ENCODE measurements around the gene MGAT5B. TPM values are rescaled to one million over a fixed set of nuclear protein-coding genes. Genes with fewer than 3 reads are reported as not detected.
"Not testable (repeated sequence)": the region's sequence is repeated elsewhere in the genome, so short reads cannot be mapped to it uniquely, and the experiment has no call there.

The MGAT5B gene
- total and polyA plus RNA-seq, 2 of the 13 experiments (the other 11 are each of a cell fraction or from before 2014, with no cell fraction given) = 0.07 to 0.13 TPM

- ATAC-seq = no peak
Observed at GRCh38 chr17:76840884-76841775, 27.1 kb upstream of the MGAT5B start.

GRCh38 chr17:76841776-76842405, 26.3 kb upstream of the MGAT5B start:
- intact Hi-C loops (cut with micrococcal nuclease; ENCODE audit: unreplicated experiment) = no loop called here
- Histone ChIP-seq H3K27ac (ENCODE audit: extremely low read length, insufficient read depth, low read length) (no peak overlapping the region), H3K4me2 (ENCODE audit: low read depth, low read length) (no peak overlapping the region), H3K9ac (ENCODE audit: insufficient read depth, low read depth, low read length) (no peak overlapping the region), H3K4me3 (replicated peaks in 1 of 3; ENCODE audit: insufficient read depth in 1 of 3, low read depth in 2 of 3, low read length in 3 of 3) (no peak overlapping the region), H3K4me1 (ENCODE audit: insufficient read depth, low read length) (peaks cover 8% of the 10 kb centered on the region), H2AFZ (ENCODE audit: low read length) (no peak overlapping the region), H3K9me3 (ENCODE audit: low read length) (no peaks in the 10 kb centered on the region), H3K36me3 (replicated peaks in 1 of 2; ENCODE audit: control insufficient read depth in 1 of 2, insufficient read depth in 2 of 2, low read length in 2 of 2) (no peaks in the 10 kb centered on the region), H3K79me2 (ENCODE audit: insufficient read depth, low read length) (no peaks in the 10 kb centered on the region), H4K20me1 (ENCODE audit: insufficient read depth, low read length) (no peaks in the 10 kb centered on the region), H3K27me3 (ENCODE audit: control insufficient read depth in 1 of 2, insufficient read depth in 2 of 2, low read length in 2 of 2) (peaks cover 8 to 64% of the 10 kb centered on the region in 2 experiments; a peak in 4 of 5 replicates)
- no peak for FAIRE-seq
- CTCF ChIA-PET (ENCODE audit: low intra/inter-chr PET ratio, low total read pairs) = no interaction called here
- BruUV-seq (replicated peaks) = no TSS peak
- peak; percentile 51; the same call in 1 of the 2 replicates for TF ChIP-seq ZNF652 (CRISPR knock-in tag; IDR thresholded peaks at IDR 0.05; ENCODE audit: borderline replicate concordance, low read depth)
- no peak for TF ChIP-seq AGO2 (optimal IDR thresholded peaks at IDR 0.05; ENCODE audit: low read depth, low read length)
- no peak for TF ChIP-seq KAT7 (CRISPR knock-in tag; IDR thresholded peaks at IDR 0.05; ENCODE audit: borderline replicate concordance)
- POLR2A ChIA-PET = no interaction called here
- no peak for ATAC-seq
- in situ Hi-C loops (cut with HindIII; ENCODE audit: extremely low pct_ligation_motif_present, low pct_unique_long_range_greater_than_20kb) = no loop called here
- DNase-seq (ENCODE audit: low spot score) = no peak
- WGBS (ENCODE audit: low lambda C conversion rate) = 21% methylated on average over 10 of the region's 10 CpGs

More at GRCh38 chr17:76840884-76841775, 27.1 kb upstream of the MGAT5B start:
- no TSS peak for BruUV-seq (replicated peaks)
- CTCF ChIA-PET (ENCODE audit: low intra/inter-chr PET ratio, low total read pairs) = no interaction called here
- H3K27me3 ChIP-seq (ENCODE audit: control insufficient read depth in 1 of 2, insufficient read depth in 2 of 2, low read length in 2 of 2) = peaks cover 8 to 58% of the 10 kb centered on the region in 2 experiments; a peak in 4 of 5 replicates
- no peaks in the 10 kb centered on the region for H3K9me3 ChIP-seq (ENCODE audit: low read length)
- TF ChIP-seq PHB2 (IDR thresholded peaks at IDR 0.05; ENCODE audit: partially characterized antibody) (peak; percentile 30), MEIS1 (CRISPR knock-in tag; IDR thresholded peaks at IDR 0.05; ENCODE audit: borderline replicate concordance) (no peak), FOXA1 (IDR thresholded peaks at IDR 0.05) (0 out of 2 replicates have a peak, but pooled peaks have one; percentile 18), FOXA1 (CRISPR knock-in tag; IDR thresholded peaks at IDR 0.05) (no peak), EZH2 (conservative IDR thresholded peaks at IDR 0.05; ENCODE audit: low read depth, low read length) (peak; percentile 68; the same call in 1 of the 2 replicates), PHF8 (CRISPR knock-in tag; IDR thresholded peaks at IDR 0.05) (no peak)
- WGBS (ENCODE audit: low lambda C conversion rate) = 10% methylated on average over 8 of the region's 8 CpGs
- H3K4me1 ChIP-seq (ENCODE audit: insufficient read depth, low read length) = peaks cover 8% of the 10 kb centered on the region
- no peak overlapping the region for H3K9ac ChIP-seq (ENCODE audit: insufficient read depth, low read depth, low read length)
- POLR2A ChIA-PET = no interaction called here
- DNase-seq (ENCODE audit: low spot score) (no peak), FAIRE-seq (no peak)
- no peak overlapping the region for H3K27ac ChIP-seq (ENCODE audit: extremely low read length, insufficient read depth, low read length)
- no peak overlapping the region for H2AFZ ChIP-seq (ENCODE audit: low read length)
- H4K20me1 ChIP-seq (ENCODE audit: insufficient read depth, low read length) = no peaks in the 10 kb centered on the region
- no peaks in the 10 kb centered on the region for H3K36me3 ChIP-seq (replicated peaks in 1 of 2; ENCODE audit: control insufficient read depth in 1 of 2, insufficient read depth in 2 of 2, low read length in 2 of 2)
- H3K4me2 ChIP-seq (ENCODE audit: low read depth, low read length) = no peak overlapping the region
- intact Hi-C loops (cut with micrococcal nuclease; ENCODE audit: unreplicated experiment) = no loop called here
- no peaks in the 10 kb centered on the region for H3K79me2 ChIP-seq (ENCODE audit: insufficient read depth, low read length)
- in situ Hi-C loops (cut with HindIII; ENCODE audit: extremely low pct_ligation_motif_present, low pct_unique_long_range_greater_than_20kb) = no loop called here
- H3K4me3 ChIP-seq (replicated peaks in 1 of 3; ENCODE audit: insufficient read depth in 1 of 3, low read depth in 2 of 3, low read length in 3 of 3) = no peak overlapping the region

GRCh38 chr17:76843068-76843467, 25.1 kb upstream of the MGAT5B start:
- H2AFZ ChIP-seq (ENCODE audit: low read length); ATAC-seq; H4K20me1 ChIP-seq (ENCODE audit: insufficient read depth, low read length); H3K27ac ChIP-seq (ENCODE audit: extremely low read length, insufficient read depth, low read length); H3K4me2 ChIP-seq (ENCODE audit: low read depth, low read length); H3K9ac ChIP-seq (ENCODE audit: insufficient read depth, low read depth, low read length); H3K79me2 ChIP-seq (ENCODE audit: insufficient read depth, low read length); BruUV-seq (replicated peaks); intact Hi-C loops (cut with micrococcal nuclease; ENCODE audit: unreplicated experiment); FAIRE-seq; in situ Hi-C loops (cut with HindIII; ENCODE audit: extremely low pct_ligation_motif_present, low pct_unique_long_range_greater_than_20kb); CTCF ChIA-PET (ENCODE audit: low intra/inter-chr PET ratio, low total read pairs); H3K36me3 ChIP-seq (replicated peaks in 1 of 2; ENCODE audit: control insufficient read depth in 1 of 2, insufficient read depth in 2 of 2, low read length in 2 of 2); H3K9me3 ChIP-seq (ENCODE audit: low read length); H3K4me1 ChIP-seq (ENCODE audit: insufficient read depth, low read length); H3K4me3 ChIP-seq (replicated peaks in 1 of 3; ENCODE audit: insufficient read depth in 1 of 3, low read depth in 2 of 3, low read length in 3 of 3); DNase-seq (ENCODE audit: low spot score): not testable (repeated sequence)
- POLR2A ChIA-PET = interaction anchor here (0.6 to 0.7 kb wide), 2 partner anchors 25 to 47 kb away, joined by 3 read pairs; no protein-coding TSS in a partner anchor
- 42% methylated on average over 6 of the region's 6 CpGs for WGBS (ENCODE audit: low lambda C conversion rate)
- H3K27me3 ChIP-seq (ENCODE audit: control insufficient read depth in 1 of 2, insufficient read depth in 2 of 2, low read length in 2 of 2) = peaks cover 8 to 64% of the 10 kb centered on the region in 2 experiments; a peak in 4 of 5 replicates

Measured in HepG2 (cell line).